GM21390 (cell line): ENCODE measurements around the gene C1QTNF6.

Experiments used
- ATAC-seq: cut with Tn5 transposase; IDR thresholded peaks from one replicate; pipeline ENCODE4 v1.9.1; 2021; ENCODE audit not compliant: unreplicated experiment

Gene C1QTNF6

DNA sequence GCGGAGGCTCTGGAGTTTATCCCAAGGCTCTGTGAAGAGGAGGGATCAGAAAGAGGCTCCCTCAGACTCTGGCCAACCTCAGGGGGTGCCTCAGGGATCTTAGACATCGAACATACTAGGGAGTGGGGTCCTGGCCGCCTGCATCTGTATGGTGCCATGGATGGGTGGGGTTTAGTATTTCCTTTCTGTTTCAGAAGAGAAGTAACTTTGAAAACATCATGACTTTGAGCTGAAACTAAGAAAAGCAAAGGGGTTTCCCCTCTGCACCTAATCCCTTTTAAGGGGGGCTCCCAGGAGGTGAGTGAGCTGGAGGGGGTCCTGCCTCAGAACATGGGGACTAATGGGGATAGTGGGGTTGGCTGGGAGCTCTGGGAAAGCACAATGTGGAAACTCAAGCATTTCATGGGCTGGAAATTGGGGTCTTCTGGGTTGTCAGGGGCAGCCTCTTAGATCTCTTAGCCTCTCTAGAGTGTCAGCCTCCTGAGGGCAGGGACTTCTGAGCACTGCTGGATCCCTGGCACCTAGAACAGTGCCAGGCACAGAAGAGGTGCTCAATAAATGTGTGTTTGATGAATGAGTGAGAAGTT, 36.0 kb upstream of the C1QTNF6 start:
- ATAC-seq, result no peak

DNA sequence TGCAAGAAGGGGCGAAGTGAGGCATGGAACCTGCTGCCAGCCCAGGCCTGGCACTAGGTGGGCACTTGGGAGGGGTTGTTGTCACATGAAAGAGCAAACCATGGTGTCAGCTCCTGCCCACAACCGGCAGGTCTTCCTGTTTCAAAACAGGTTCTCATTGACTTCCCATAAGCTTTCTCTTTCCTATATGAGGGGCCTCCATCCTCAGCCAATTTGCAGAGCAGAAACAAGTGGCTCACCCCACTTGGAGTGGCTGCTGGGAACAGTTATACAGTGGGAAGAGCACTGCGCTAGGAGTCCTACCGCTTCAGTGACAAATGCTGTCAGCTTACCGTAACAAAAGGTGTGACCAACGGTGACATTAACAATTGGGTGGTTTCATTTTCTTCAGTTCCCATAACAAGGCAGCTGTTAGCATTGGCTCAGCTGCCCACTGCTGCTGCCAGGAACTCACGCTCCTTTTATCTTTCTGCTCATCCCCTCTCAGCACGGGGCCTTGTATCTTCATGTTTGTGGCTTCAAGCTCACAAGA, 34.5 kb upstream of the C1QTNF6 start:
- ATAC-seq, result no peak

DNA sequence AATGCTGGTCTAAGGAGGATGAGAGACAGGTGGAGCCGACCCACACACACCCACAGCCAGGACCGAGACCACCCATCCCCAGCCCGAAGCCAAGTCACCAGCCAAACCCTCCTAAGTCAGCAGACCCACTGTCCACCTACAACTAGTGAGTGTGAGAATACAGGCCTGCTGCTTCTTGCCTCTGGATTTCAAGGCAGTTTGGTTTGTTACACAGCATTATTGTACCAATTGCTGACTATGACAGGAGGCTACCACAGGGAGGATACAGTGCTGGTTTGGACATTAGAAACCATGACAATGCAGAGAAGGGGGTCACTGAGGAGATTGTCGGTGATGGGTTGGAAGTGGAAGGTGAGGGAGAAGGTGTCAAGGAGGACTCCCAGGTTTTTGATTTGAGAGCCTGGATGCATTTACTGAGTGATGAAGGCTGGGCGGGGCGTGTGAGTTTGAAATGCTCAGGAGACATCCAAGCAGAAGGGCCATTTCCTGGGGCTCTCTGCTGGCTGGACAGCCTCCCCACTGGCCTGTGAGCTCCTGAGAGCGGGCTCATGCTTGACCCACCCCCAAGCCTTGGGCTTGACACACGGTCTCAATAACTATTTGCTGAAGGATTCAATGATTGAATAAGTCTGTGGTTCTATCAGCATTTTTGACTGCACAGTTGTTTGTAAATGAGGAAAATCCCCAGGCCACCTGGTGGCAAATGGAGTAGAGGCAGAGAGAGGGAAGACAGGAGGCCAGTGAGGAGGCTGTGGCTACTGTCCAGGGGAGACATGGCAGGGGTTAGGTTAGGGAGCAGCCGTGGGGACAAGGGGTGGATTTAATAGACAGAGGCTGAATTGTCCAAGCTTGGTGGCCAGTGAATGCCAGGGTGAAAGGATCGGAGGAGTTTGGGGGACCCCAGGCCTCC, 33.6 kb upstream of the C1QTNF6 start:
- no peak for ATAC-seq

DNA sequence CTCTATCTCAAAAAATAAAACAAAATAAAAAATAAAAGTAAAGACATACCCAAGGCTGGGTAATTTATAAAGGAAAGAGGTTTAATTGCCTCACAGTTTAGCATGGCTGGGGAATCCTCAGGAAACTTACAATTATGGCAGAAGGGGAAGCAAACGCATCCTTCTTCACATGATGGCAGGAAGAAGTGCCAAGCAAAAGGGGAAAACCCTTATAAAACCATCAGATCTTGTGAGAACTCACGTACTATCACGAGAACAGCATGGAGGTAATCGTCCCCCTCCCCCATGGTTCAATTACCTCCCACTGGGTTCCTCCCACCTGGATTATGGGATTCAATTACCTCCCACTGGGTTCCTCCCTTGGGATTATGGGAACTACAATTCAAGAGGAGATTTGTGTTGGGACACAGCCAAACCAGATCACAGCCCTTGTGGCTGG, 32.5 kb upstream of the C1QTNF6 start:
- ATAC-seq, result no peak

DNA sequence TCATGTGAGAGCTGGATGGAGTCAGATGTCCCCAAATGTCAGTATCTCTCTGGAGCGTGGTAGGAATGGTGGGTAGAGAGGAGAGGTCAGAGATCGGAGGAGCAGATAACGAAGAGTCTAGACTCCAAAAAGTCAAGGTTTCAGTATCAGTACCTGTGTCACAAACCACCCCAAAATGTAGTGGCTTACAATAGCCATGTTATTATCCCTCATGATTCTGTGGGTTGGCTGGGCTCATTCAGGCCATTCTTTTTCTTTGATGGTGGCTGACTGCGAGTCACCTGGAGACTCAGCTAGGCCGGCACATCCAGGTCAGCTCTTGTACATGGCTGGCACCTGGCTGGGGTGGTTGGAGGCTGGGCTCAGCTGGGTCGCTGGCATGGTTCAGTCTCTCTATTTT, 31.5 kb upstream of the C1QTNF6 start:
- peak; percentile 22 for ATAC-seq

DNA sequence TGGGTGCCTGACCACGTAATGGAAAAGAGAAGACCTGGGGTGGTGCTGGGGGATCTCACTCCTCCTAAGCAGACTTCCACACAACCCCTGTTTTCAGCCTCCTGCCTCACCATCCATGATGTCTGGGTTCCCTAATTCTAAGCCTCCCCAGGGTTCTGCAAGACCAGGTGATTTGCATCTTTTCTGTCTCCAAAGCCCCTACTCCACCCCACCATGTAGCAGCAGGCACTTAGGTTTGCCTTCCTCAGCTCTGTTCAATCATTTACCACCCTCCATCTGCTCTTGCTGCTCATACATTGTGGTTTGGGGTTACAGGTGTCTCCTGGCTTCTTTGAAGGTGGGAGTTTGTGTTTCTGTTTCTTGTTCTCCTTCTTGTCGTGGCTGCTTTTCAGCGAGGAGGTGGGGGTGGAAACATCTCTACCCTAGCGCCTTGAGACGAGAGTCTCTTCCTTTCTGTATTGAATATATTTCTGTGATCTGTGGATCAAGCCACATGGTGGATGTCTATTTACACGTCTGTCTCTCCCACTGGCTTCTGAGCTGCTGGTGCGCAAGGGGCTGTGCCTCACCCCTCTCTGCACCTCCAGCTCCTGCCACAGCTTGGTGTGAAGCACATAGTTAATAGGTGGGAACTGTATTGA, 30.8 kb upstream of the C1QTNF6 start:
- peak; percentile 71 for ATAC-seq

DNA sequence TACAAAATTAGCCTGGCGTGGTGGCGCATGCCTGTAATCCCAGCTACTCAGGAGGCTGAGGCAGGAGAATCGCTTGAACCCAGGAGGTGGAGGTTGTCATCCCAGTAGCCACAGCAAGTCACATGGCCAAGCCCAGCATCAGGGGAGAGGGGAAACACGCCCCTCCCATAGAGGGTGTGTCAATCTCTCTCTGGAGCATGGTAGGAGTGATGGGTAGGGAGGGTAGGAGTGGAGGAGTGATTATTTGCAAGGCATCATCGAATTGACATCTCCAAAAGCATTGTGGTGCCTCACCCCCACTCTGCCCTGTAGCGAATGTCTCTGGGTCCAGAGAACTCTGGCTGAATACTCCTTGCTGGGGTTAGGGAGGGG, 30.3 kb upstream of the C1QTNF6 start:
- ATAC-seq, result no peak

DNA sequence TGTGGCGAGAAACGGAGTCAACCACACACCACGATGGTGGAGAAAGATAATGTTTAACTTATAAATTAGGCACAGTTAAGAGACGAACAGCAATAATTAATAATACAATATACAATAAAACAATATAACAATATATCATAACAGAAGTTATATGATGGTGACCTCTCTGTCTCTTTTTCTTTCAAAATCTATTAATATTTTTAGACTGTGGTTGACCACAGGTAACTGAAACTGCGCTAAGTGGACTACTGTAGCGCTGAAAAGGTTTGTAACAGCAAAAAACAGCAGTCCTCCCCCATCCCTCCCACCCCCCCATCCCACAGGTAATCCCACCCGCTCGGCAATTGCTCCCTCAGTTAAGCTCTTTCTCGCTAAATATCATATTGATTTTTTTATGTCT, 27.8 kb upstream of the C1QTNF6 start:
- no peak for ATAC-seq

DNA sequence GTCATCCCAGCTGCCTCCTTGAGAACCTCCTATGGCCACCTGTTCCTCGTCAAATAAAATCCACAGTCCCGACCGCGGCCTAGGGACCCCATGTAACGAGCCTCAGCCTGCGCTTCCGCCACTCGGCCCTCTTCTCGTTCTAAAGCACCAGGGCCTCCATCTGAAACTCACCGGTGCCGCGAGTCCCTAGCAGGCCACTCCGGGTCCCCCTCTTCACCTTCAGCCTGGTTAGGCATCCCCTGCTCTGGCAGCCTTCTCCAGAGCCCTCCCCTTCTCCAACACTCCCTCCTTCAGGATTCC, 26.6 kb upstream of the C1QTNF6 start:
- ATAC-seq, result no peak

DNA sequence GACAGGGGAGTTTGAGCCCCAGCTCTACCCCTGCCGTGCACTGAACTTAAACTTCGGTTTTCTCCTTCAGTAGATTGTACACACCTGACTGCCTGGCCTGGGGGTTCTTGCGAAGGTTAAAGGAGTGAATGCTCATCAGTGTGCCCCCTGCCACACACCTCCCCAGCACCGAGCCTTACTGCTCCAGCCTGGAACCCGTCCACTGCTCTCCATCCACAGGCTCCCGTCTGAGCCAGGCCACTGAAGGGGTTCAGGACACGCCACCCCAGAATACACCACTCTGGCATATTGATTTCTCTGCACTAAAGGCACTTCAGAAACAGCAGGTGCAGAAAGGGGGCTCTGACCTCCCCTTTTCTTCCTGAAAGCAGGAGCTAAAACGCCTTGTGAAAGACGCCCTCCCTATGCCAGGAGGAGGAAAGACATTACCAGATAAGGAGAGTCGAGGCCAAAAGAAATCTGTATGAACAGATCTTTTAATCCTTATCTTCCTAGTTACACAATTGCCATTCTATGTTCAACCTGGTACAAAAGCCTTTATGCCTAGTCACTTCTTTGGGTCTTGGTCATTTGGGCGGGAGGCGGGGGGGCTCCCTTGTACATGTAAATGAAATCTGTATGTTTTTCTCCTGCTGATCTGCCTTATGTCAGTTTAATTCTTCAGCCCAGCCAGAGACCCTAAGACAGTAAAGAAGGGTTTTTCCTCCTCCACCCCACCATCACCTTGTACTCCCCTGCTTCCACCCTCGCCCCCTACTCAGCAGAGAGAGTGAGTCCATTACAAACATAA, 26.1 kb upstream of the C1QTNF6 start:
- no peak for ATAC-seq

DNA sequence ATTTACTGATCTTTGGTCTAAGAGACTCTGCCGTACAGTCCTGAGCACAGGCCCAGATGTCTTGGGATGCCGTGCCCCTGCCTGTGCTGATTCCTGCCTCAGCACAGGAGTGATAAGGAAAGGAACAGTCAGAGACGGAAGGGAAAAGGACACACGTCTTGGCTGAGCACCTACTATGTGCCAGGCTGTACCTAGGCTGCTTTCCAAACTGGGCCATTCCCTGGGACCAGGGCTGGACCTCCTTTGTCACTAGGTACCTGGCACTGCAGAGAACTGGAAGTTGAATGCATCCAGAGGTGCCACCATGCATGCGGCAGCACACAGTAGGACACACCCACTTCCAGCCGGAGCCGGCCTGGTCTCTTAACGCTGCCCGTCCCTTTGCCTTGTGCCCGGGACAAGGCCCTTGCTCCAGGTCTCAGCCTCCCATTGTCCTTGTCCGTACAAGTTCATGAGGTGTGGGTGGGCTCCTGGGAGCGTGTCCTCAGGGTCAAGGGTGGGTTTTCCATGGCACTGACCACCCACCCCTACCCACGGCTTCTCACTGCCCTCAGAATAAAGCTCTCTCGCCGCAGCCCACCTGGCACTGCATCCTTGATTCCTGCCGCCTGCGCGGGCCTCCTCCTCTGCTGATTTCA, 25.3 kb upstream of the C1QTNF6 start:
- no peak for ATAC-seq

DNA sequence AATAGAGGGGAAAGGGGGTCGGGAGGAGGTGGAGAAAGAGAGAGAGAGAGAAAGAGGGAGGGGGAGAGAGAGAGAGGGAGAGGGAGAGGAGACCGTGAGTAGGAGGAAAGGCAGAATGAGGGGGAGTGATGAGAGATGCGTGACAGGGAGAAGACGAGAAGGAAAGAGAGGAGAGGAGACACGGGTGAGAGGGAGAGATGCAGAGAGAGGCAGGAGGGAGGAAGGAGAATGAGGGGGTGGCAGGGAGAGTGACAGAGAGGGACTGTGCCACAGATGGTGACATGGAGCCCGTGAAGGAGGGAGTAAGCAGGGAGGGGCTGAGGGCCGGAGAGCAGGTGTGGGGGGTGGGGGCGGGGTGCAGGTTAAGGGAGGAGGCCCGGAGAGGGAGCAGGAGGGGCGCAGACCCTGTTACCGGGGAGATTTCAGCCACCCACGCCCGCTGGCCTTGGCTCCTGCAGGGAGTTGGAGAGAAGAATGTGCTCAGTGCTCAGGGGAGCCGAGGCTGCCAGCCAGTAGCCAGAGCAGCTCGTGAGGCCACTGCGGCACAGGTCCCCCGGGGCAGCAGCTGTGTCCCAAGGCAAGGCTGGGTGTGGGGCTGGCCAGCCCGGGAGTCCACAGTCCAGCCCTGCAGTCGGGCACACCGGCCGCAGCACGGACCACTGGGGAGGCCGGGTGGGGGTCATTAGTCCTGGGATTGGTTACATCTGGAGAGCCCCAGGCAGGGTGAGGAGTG, 24.3 kb upstream of the C1QTNF6 start, which contains the start of gene SSTR3:
Gene SSTR3 (minus strand): TSS at position 304 of the 733 bp plus-strand sequence. CDS start 4,674 bp downstream, outside the sequence.
- no peak for ATAC-seq

DNA sequence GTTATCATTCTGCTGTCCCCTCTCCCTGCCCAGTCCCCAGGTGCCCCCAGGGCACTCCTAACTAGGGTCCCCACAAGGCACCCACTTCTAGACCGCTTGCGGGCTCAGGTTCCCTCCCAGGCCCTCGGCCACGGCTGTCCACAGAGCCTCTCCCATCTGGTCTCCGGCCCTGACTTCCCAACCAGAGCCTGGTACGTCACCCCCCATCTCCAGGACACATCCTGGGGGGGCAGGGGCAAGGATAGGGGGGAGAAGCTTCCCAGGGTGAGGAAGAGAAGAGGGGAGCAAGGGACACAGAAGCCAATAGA, 23.8 kb upstream of the C1QTNF6 start:
- ATAC-seq, result no peak

DNA sequence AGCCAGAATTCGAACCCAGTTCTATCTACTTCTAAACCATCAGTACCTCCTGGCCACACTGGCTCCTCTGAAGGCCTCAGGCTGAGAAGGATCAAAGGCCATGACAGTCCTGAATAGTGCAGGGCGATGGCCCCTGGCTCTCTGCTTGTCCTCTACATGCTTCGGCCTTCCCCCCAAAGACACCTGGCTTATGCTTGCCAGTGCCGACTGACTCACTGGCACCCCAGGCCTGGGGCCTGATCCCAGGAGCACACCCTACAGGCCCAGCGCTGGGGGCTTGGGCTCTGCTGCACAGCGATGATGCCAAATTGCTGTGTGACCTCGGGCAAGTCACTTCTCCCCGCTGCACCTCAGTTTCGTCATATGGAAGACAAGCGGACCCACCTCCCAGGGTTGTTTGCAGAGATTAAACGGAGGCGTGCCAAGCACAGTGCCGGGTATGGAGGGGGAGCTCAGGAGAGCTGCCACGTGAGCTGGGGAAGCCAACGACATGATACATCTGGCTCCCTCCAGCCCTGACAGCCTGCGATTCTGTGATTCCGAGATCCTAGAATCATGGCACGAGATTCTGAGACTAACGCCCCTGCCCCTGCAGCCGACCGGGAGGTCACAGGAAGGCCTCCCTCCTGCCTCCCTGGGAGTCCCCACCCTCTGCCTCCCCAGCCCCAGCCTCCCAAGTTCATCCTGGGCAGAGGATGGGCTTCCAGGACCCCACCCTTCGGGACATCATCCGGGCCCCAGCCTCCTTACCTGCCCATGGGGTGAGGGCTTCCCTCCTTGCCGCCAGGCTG, 23.2 kb upstream of the C1QTNF6 start:
- no peak for ATAC-seq

DNA sequence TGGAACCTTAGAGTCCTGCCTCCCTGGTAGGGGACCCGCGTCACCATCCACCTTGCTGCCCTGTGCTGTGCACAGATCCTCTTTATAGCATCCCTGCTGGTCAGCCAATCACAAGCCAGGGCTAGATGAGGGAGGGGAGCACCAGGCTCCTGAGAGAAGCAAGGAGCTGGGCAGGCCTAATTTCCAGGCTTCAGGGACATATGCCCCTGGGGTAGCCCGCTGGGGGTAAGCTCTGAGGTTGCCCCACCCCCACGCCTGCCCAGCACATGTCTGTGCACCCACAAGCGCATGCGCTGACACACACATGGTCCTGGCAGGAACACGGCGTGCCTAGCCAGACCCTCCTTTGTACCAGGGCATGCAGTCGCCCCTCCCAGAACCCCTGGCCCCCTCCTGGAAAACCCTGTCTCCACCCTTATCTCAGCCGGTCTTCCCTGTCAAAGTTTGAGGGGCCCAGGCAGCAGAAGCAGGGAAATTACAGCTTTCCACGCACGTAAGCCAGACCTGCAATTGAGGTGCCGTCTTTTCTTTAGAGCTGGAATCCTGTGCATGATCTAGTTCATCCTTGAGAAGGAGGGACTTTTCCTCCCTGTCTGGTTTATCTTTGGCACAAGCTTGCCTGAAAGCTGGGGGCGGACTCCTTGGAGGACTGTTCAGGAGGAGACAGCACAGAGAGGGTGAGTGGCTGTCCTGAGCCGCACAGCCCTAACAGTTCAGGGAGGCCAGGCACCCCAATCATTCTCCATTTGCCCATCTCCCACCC, 22.2 kb upstream of the C1QTNF6 start:
- ATAC-seq, result no peak

DNA sequence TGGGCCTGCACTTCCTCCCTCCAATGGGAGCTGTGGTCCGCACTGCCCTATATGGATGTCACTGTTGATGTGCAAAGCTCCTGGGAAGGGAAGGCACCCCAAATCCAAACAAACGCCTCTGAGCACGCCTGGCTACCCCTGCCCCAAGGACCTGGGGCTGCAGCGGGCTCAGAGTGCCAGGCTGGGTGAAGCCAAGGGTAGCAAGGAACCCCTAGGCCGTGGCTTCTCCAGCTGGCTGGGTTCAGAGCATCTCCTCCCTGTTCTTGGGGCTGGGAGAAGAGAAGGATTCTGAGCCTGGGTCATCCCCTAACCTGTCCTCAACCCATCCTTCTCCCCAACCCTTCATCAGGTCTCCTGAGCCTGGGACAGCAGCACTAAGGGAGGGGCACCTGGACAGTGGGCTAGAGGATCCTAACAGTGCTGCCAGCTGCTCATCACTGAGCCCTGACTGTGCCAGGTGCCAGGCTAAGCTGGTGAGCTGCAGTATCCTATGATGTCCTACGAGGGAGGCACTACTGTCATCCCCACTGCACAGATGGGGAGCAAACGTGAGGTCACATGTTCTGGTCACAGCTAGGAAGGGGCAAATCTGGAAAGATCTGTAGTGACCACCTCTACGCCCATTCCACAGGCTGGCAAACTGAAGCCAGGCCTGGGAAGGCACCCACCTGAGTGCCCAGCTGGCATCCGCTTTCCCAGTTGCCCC, 21.2 kb upstream of the C1QTNF6 start:
- no peak for ATAC-seq

DNA sequence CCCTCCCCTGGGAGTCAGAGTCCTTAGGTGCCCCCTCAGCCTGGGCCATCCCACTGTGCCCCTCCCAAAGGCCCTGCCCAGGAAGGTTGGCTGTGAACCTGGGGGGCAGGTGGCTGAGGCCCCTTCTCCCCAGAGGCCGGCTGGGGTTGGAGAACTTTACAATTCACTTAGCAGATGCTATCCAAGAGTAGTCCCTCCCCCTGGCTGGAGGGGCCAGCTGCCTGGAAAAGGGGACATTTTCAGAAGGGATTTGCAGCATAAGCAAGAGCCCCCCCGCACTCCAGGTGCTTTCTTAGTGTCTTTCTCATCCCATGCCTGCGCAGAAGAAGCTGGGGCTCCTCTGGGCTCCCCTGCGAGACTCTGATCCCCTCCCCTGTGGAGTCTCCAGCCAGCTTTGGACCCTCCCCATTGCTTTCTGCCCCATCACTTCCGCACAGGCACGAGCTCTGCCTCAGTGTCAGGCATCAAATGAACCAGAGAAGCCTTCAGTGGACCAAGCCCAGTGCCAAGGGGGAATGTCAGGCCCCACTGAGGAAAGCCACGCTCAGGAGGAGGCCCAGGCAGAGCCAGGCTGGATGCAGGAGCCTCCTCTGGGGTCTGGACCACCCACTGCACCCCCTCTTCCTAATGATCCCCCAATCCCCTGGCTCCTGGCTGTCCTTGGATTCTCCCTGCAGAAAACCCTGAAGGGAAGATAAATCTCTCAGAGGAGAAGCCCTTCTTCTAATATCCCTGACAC, 20.5 kb upstream of the C1QTNF6 start:
- no peak for ATAC-seq
